GM13977 (cell line): ENCODE data around the gene ENTREP1.
"Not testable (repeated sequence)": the region's sequence is repeated elsewhere in the genome, so short reads cannot be mapped to it uniquely, and the experiment has no call there.

ENCODE experiments used
- DNase-seq: peaks from one replicate; pipeline ENCODE4 v3.0.0; 2012; ENCODE audit warnings: low spot score
- CTCF ChIP-seq: IDR thresholded peaks from 2 replicates; pipeline ENCODE4 v1.5.1; 2012; ENCODE audit warnings: mild to moderate bottlenecking, control low read depth; ENCODE audit not compliant: insufficient read depth; ENCODE audit errors: extremely low read depth, missing control alignments
- in situ Hi-C: fragments of 300-500 bp; cut with MboI; formaldehyde crosslinking; loops from one replicate; pipeline ENCODE4 v1.12.0; 2022; ENCODE audit warnings: low sequenced_read_pairs, low pct_unique_long_range_greater_than_20kb, mixed read lengths, inconsistent platforms; ENCODE audit not compliant: unreplicated experiment

ENTREP1 gene

GRCh38 chr9:69393425-69393824 is 68.4 kb downstream of the ENTREP1 start:
- no peak for TF ChIP-seq CTCF
- DNase-seq = no peak
- in situ Hi-C loops = no loop called here

GRCh38 chr9:69395718-69396117 is 70.7 kb downstream of the ENTREP1 start:
- no peak for DNase-seq
- no peak for TF ChIP-seq CTCF
- in situ Hi-C loops = no loop called here

GRCh38 chr9:69396759-69397158 is 71.7 kb downstream of the ENTREP1 start:
- no peak for TF ChIP-seq CTCF
- in situ Hi-C loops = no loop called here
- DNase-seq = no peak

GRCh38 chr9:69397384-69398214 is 72.6 kb downstream of the ENTREP1 start:
- TF ChIP-seq CTCF = no peak
- DNase-seq = no peak
- in situ Hi-C loops = no loop called here

GRCh38 chr9:69400470-69400869 is 75.5 kb downstream of the ENTREP1 start:
- in situ Hi-C loops = no loop called here
- no peak for DNase-seq
- TF ChIP-seq CTCF = no peak

GRCh38 chr9:69409936-69410335 is 84.9 kb downstream of the ENTREP1 start:
- in situ Hi-C loops, DNase-seq: not testable (repeated sequence)

GRCh38 chr9:69411246-69411645 is 86.2 kb downstream of the ENTREP1 start:
- in situ Hi-C loops = no loop called here
- no peak for TF ChIP-seq CTCF
- DNase-seq = no peak
